Testis (tissue), 2 donors: Measurements from ENCODE around the gene CD24.

ENCODE experiments used
- POLR2A ChIP-seq: fragments of 450-650 bp; IDR thresholded peaks from one replicate; pipeline ENCODE4 v1.6.1; 2017; ENCODE audit warnings: antibody characterized with exemption, mild to moderate bottlenecking, moderate library complexity
- TF ChIP-seq, protein P1 (sequence below), 3 experiments: fragments of 450-650 bp in 2 of 3; fragments of 200-600 bp in 1 of 3; sonication (generic) in 1 of 3; IDR thresholded peaks; one replicate each; pipeline ENCODE4 v1.5.1; 2016 to 2019; ENCODE audit warnings: antibody characterized with exemption in 3 of 3, mild to moderate bottlenecking in 2 of 3, moderate library complexity in 1 of 3

DNA sequence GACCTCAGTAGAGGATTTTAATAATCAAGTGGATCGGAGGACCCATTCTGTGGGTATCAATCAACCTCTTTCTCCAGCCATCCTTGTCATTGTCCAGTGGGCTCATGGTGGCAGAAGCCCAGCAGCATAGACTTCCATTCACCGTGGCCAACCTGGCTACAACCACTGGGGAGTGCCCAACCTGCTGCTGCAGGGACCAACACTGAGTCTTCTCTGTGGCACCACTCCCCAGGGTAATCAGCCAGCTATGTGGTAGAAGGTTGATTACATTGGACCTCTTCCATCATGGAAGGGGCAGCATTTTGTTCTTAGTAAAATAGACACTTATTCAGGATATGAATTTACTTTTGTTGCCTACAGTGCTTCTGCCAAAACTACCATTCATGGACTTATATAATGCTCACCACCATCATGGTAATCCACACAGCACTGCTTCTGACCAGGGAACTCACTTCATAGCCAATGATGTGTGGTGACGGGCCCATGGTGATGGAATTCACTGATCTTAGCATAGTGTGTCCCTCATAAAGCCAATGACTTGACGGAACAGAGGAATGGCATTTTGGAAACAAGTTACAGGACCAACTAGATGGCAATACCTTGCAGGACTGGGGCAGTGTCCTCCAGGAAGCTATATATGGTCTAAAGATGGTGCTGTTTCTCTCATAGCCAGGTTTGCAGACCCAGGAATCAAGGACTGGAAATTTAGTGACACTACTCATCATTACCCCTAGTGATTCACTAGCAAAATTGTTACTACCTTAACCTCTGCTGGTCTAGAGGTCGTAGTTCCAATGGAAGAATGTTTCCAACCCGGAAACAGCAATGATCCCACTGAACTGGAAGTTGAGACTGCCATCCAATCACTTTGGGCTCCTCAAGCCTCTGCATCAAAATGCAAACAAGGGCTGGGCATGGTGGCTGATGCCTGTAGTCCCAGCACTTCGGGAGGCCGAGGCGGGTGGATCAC lies 7.6 kb downstream of the CD24 start:
- no peak for TF ChIP-seq POLR2A
- TF ChIP-seq, protein P1, sequence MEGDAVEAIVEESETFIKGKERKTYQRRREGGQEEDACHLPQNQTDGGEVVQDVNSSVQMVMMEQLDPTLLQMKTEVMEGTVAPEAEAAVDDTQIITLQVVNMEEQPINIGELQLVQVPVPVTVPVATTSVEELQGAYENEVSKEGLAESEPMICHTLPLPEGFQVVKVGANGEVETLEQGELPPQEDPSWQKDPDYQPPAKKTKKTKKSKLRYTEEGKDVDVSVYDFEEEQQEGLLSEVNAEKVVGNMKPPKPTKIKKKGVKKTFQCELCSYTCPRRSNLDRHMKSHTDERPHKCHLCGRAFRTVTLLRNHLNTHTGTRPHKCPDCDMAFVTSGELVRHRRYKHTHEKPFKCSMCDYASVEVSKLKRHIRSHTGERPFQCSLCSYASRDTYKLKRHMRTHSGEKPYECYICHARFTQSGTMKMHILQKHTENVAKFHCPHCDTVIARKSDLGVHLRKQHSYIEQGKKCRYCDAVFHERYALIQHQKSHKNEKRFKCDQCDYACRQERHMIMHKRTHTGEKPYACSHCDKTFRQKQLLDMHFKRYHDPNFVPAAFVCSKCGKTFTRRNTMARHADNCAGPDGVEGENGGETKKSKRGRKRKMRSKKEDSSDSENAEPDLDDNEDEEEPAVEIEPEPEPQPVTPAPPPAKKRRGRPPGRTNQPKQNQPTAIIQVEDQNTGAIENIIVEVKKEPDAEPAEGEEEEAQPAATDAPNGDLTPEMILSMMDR (IDR thresholded peaks at IDR 0.05): no peak
